Measurements from ENCODE around the gene ACTR2.
"Not testable (repeated sequence)": the region's sequence is repeated elsewhere in the genome, so short reads cannot be mapped to it uniquely, and the experiment has no call there.

ACTR2 gene

DNA sequence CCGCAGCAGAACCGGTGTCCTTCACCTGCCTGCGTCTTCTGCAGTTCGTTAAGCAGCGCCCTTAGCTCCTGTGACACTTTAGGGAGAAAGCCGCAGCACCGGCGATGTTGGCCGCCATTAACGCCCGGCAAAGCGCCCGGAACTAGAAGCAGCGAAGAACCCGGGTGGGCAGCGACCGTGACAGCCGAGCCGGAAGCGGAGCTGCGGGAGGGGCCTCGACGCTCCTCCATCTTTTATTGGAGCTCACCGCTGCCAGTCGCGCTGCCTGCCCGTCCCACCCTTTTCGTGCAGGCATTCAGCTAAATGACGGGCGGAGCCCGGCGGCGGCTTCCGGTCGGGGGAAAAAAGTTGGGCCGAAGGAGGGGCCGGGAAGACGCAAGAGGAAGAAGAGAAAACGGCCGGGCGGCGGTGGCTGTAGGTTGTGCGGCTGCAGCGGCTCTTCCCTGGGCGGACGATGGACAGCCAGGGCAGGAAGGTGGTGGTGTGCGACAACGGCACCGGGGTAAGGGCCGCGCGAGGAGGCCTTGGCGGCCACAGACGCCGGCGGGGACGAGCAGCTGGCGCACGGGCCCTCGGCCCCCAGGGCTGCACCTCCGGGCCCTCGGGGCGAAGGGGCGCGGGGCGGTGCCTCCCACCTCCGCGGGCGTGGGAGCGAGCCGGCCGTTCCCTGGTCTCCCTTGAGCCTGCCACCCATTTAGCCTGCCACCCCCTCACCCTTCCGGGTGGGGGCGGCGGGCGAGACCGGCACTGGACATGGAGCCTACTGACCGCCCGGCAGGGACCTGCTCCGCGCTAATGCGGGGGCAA is at the start of gene ACTR2:
TSS of gene ACTR2 (plus strand) at position 376 of the 807 bp plus-strand sequence. CDS start at position 455, 79 bp downstream.
- Histone ChIP-seq H3K79me2 (ENCODE audit: insufficient read depth, low read length) (peaks cover 73% of the 10 kb centered on the region), H3K36me3 (ENCODE audit: low read length) (peaks cover 11% of the 10 kb centered on the region; the same call in 1 of the 2 replicates), H3K9me3 (ENCODE audit: insufficient read depth, low read length) (no peaks in the 10 kb centered on the region), H4K20me1 (ENCODE audit: low read depth, low read length) (peaks cover 16% of the 10 kb centered on the region), H3K4me3 (ENCODE audit: insufficient read depth, low read length, poor library complexity, severe bottlenecking) (peak within 1 kb of the TSS; percentile 99), H2AFZ (ENCODE audit: low read depth, low read length, severe bottlenecking) (peak within 1 kb of the TSS; percentile 93), H3K27ac (ENCODE audit: low read depth, low read length) (peak within 1 kb of the TSS; percentile 99), H3F3A (ENCODE audit: insufficient read depth) (peaks cover 30% of the 10 kb centered on the region), H3K9ac (ENCODE audit: low read length) (peak within 1 kb of the TSS; percentile 100), H3K27me3 (ENCODE audit: low read length) (no peaks in the 10 kb centered on the region), H3K9me2 (replicated peaks; ENCODE audit: insufficient read depth, low read length) (no peaks in the 10 kb centered on the region), H3K4me2 (ENCODE audit: low read depth, low read length, poor library complexity, severe bottlenecking) (peak within 1 kb of the TSS; percentile 95)
- TF ChIP-seq EZH2phosphoT487 (conservative IDR thresholded peaks at IDR 0.05; ENCODE audit: low read length) (no peak), CTCF (IDR thresholded peaks at IDR 0.05; ENCODE audit: insufficient read depth, low read length, poor library complexity, severe bottlenecking) (no peak)

DNA sequence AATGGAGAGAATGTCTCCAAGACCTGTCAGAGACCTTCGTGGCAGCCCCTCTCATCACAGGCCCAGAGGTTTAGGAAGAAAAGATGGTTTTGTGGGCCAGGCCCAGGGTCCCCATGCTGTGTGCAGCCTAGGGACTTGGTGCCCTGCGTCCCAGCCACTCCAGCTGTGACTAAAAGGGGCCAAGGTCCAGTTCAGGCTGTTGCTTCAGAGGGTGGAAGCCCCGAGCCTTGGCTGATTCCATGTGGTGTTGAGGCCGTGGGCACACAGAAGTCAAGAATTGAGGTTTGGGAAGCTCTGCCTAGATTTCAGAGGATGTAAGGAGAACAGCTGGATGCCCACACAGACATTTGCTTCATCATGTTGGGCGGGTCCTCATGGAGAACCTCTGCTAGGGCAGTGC is 45.1 kb upstream of the ACTR2 start:
- Histone ChIP-seq H3K36me3 (ENCODE audit: low read length) (no peaks in the 10 kb centered on the region), H3F3A (ENCODE audit: insufficient read depth) (no peaks in the 10 kb centered on the region), H4K20me1 (ENCODE audit: low read depth, low read length) (no peaks in the 10 kb centered on the region), H3K79me2 (ENCODE audit: insufficient read depth, low read length) (no peaks in the 10 kb centered on the region), H3K9ac (ENCODE audit: low read length) (no peak overlapping the region), H3K9me3 (ENCODE audit: insufficient read depth, low read length) (no peaks in the 10 kb centered on the region), H3K9me2 (replicated peaks; ENCODE audit: insufficient read depth, low read length) (no peaks in the 10 kb centered on the region), H3K4me2 (ENCODE audit: low read depth, low read length, poor library complexity, severe bottlenecking) (no peak overlapping the region), H3K27ac (ENCODE audit: low read depth, low read length) (no peak overlapping the region), H3K27me3 (ENCODE audit: low read length) (no peaks in the 10 kb centered on the region), H2AFZ (ENCODE audit: low read depth, low read length, severe bottlenecking) (no peak overlapping the region), H3K4me3 (ENCODE audit: insufficient read depth, low read length, poor library complexity, severe bottlenecking) (no peak overlapping the region)
- TF ChIP-seq EZH2phosphoT487 (conservative IDR thresholded peaks at IDR 0.05; ENCODE audit: low read length) (no peak), CTCF (IDR thresholded peaks at IDR 0.05; ENCODE audit: insufficient read depth, low read length, poor library complexity, severe bottlenecking) (no peak)

DNA sequence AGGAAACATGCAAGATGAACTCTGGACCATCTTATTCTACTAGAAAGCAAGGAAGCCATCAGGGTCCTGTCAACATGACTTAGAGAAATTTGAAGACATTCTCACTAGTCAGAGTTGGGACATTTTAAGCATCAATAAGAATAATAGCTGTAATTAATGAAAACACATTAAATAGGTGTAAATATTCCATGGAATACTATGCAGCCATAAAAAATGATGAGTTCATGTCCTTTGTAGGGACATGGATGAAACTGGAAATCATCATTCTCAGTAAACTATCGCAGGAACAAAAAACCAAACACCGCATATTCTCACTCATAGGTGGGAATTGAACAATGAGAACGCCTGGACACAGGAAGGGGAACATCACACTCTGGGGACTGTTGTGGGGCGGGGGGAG is 44.2 kb upstream of the ACTR2 start:
- H3K79me2 ChIP-seq (ENCODE audit: insufficient read depth, low read length); H3K4me3 ChIP-seq (ENCODE audit: insufficient read depth, low read length, poor library complexity, severe bottlenecking); H3K9me3 ChIP-seq (ENCODE audit: insufficient read depth, low read length); H3K27ac ChIP-seq (ENCODE audit: low read depth, low read length); H3K36me3 ChIP-seq (ENCODE audit: low read length); H3K9ac ChIP-seq (ENCODE audit: low read length); H3K4me2 ChIP-seq (ENCODE audit: low read depth, low read length, poor library complexity, severe bottlenecking); H3K27me3 ChIP-seq (ENCODE audit: low read length); H4K20me1 ChIP-seq (ENCODE audit: low read depth, low read length); H3F3A ChIP-seq (ENCODE audit: insufficient read depth); H2AFZ ChIP-seq (ENCODE audit: low read depth, low read length, severe bottlenecking); H3K9me2 ChIP-seq (replicated peaks; ENCODE audit: insufficient read depth, low read length): not testable (repeated sequence)

- Histone ChIP-seq H3K9me3 (ENCODE audit: insufficient read depth, low read length) (no peaks in the 10 kb centered on the region), H3K4me2 (ENCODE audit: low read depth, low read length, poor library complexity, severe bottlenecking) (no peak overlapping the region), H2AFZ (ENCODE audit: low read depth, low read length, severe bottlenecking) (no peak overlapping the region), H3K79me2 (ENCODE audit: insufficient read depth, low read length) (no peaks in the 10 kb centered on the region), H3K36me3 (ENCODE audit: low read length) (no peaks in the 10 kb centered on the region), H3K9ac (ENCODE audit: low read length) (no peak overlapping the region), H4K20me1 (ENCODE audit: low read depth, low read length) (no peaks in the 10 kb centered on the region), H3K27ac (ENCODE audit: low read depth, low read length) (no peak overlapping the region), H3F3A (ENCODE audit: insufficient read depth) (no peaks in the 10 kb centered on the region), H3K9me2 (replicated peaks; ENCODE audit: insufficient read depth, low read length) (no peaks in the 10 kb centered on the region), H3K27me3 (ENCODE audit: low read length) (no peaks in the 10 kb centered on the region), H3K4me3 (ENCODE audit: insufficient read depth, low read length, poor library complexity, severe bottlenecking) (no peak overlapping the region)
- no peak for TF ChIP-seq CTCF (IDR thresholded peaks at IDR 0.05; ENCODE audit: insufficient read depth, low read length, poor library complexity, severe bottlenecking)
These were observed 42.6 kb upstream of the ACTR2 start for GRCh38 chr2:65185012-65185411.

Measured in SU-DHL-6 (cell line).